ENCODE results near the gene OIT3.
"Not testable (repeated sequence)": the region's sequence is repeated elsewhere in the genome, so short reads cannot be mapped to it uniquely, and the experiment has no call there.

Gene OIT3

GRCh38 chr10:72917803-72918332 is 24.3 kb downstream of the OIT3 start:
- peaks cover 21% of the 10 kb centered on the region for H3K27me3 Mint-ChIP-seq

DNA sequence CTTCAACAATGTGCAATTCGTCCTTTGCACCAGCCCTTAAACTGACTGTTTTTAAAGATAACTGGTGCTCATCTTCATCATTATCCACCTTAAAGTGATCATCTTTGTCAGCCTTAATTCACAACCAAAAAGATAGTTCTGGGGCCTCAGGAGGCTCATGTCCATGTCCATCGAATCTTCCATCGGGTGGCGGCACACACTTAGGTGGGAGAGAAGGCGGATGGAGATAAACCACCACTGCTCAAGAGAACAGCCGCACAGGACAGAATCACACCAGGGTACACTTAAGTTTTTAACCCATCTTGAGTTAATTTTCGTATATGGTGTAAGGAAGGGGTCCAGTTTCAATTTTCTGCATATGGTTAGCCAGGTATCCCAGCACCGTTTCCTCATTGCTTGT is 24.8 kb downstream of the OIT3 start:
- Mint-ChIP-seq H3K27me3 (peaks cover 21% of the 10 kb centered on the region), H3K36me3 (ENCODE audit: low read depth) (peaks cover 3% of the 10 kb centered on the region), H3K4me1 (ENCODE audit: low read depth) (no peaks in the 10 kb centered on the region), H3K4me3 (no peak overlapping the region), H3K27ac (no peak overlapping the region), H3K9me3 (peaks cover 18% of the 10 kb centered on the region)
- DNase-seq, result no peak

More at GRCh38 chr10:72917803-72918332, 24.3 kb downstream of the OIT3 start:
- DNase-seq; H3K27ac Mint-ChIP-seq; H3K4me3 Mint-ChIP-seq; H3K4me1 Mint-ChIP-seq (ENCODE audit: low read depth); H3K36me3 Mint-ChIP-seq (ENCODE audit: low read depth): not testable (repeated sequence)
- H3K9me3 Mint-ChIP-seq, result peaks cover 18% of the 10 kb centered on the region

DNA sequence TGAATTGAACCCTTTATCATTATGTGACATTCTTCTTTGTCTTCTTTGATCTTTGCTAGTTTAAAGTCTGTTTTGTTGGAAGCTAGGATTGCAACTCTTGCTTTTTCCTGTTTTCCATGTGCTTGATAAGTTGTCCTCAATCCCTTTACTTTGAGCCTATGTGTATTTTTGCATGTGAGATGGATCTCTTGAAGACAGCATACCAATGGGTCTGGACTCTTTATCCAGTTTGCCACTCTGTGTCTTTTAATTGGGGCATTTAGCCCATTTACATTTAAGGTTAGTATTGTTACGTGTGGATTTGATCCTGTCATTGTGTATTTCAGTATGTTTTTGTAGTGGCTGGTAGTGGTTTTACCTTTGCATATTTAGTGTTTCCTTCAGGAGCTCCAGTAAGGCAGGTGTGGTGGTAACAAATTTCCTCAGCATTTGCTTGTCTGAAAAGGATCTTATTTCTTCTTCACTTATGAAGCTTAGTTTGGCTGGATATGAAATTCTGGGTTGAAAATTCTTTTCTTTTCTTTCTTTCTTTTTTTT is 27.7 kb downstream of the OIT3 start:
- DNase-seq; H3K4me1 Mint-ChIP-seq (ENCODE audit: low read depth); H3K4me3 Mint-ChIP-seq; H3K27ac Mint-ChIP-seq; H3K36me3 Mint-ChIP-seq (ENCODE audit: low read depth): not testable (repeated sequence)
- H3K9me3 Mint-ChIP-seq, result peaks cover 18% of the 10 kb centered on the region
- H3K27me3 Mint-ChIP-seq, result peaks cover 28% of the 10 kb centered on the region

GRCh38 chr10:72924351-72924750 is 30.8 kb downstream of the OIT3 start:
- Mint-ChIP-seq H3K27me3 (peaks cover 28% of the 10 kb centered on the region), H3K9me3 (peaks cover 18% of the 10 kb centered on the region), H3K4me1 (ENCODE audit: low read depth) (no peaks in the 10 kb centered on the region), H3K36me3 (ENCODE audit: low read depth) (peaks cover 3% of the 10 kb centered on the region), H3K4me3 (no peak overlapping the region), H3K27ac (no peak overlapping the region)
- no peak for DNase-seq

DNA sequence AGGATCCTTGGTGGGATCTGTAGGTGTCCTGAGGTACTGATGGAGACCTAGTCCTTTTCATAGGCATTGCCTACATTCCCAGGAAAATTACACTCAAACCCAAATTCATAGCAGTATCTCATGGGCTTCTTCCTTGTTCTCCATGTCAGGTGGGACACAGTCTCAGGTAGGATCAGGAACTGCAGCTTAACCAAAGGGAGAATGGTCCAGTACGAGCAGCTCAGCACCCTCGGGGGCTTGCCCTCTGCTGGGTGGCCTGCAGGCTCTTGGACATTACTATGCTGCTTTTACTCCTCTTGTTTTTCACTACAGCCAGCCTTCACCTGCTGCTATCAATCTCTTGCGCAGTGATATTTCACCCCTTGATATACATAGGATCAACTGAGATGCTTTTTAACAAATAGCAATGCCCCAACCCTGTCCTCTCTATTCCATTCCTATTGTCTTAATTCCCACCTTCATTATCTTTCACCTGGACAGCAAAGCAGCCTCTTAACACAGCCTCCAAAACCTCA is 32.5 kb downstream of the OIT3 start:
- H3K27ac Mint-ChIP-seq, result no peak overlapping the region
- H3K36me3 Mint-ChIP-seq (ENCODE audit: low read depth), result peaks cover 3% of the 10 kb centered on the region
- peaks cover 10% of the 10 kb centered on the region for H3K9me3 Mint-ChIP-seq
- no peaks in the 10 kb centered on the region for H3K4me1 Mint-ChIP-seq (ENCODE audit: low read depth)
- peaks cover 16% of the 10 kb centered on the region for H3K27me3 Mint-ChIP-seq
- H3K4me3 Mint-ChIP-seq, result no peak overlapping the region
- no peak for DNase-seq

GRCh38 chr10:72927485-72927884 is 33.9 kb downstream of the OIT3 start:
- Mint-ChIP-seq H3K36me3 (ENCODE audit: low read depth) (no peaks in the 10 kb centered on the region), H3K27me3 (peaks cover 7% of the 10 kb centered on the region), H3K9me3 (peaks cover under 1% of the 10 kb centered on the region), H3K4me3 (no peak overlapping the region), H3K4me1 (ENCODE audit: low read depth) (no peaks in the 10 kb centered on the region), H3K27ac (no peak overlapping the region)
- no peak for DNase-seq

- no peaks in the 10 kb centered on the region for H3K36me3 Mint-ChIP-seq (ENCODE audit: low read depth)
- H3K4me3 Mint-ChIP-seq, result no peak overlapping the region
- DNase-seq, result no peak
- H3K27me3 Mint-ChIP-seq, result peaks cover 6% of the 10 kb centered on the region
- no peaks in the 10 kb centered on the region for H3K9me3 Mint-ChIP-seq
- no peak overlapping the region for H3K27ac Mint-ChIP-seq
- H3K4me1 Mint-ChIP-seq (ENCODE audit: low read depth), result no peaks in the 10 kb centered on the region
Measured at GRCh38 chr10:72928798-72929197, 35.3 kb downstream of the OIT3 start.

- Mint-ChIP-seq H3K27me3 (no peaks in the 10 kb centered on the region), H3K4me1 (ENCODE audit: low read depth) (no peaks in the 10 kb centered on the region), H3K36me3 (ENCODE audit: low read depth) (no peaks in the 10 kb centered on the region), H3K9me3 (no peaks in the 10 kb centered on the region), H3K27ac (no peak overlapping the region), H3K4me3 (no peak overlapping the region)
- DNase-seq, result no peak
Measured at GRCh38 chr10:72930276-72930675, 36.7 kb downstream of the OIT3 start.

- Mint-ChIP-seq H3K27ac (no peak overlapping the region), H3K36me3 (ENCODE audit: low read depth) (no peaks in the 10 kb centered on the region), H3K4me1 (ENCODE audit: low read depth) (no peaks in the 10 kb centered on the region), H3K9me3 (no peaks in the 10 kb centered on the region), H3K27me3 (peaks cover 5% of the 10 kb centered on the region), H3K4me3 (no peak overlapping the region)
- no peak for DNase-seq
Measured at GRCh38 chr10:72932259-72933015, 38.9 kb downstream of the OIT3 start.

DNA sequence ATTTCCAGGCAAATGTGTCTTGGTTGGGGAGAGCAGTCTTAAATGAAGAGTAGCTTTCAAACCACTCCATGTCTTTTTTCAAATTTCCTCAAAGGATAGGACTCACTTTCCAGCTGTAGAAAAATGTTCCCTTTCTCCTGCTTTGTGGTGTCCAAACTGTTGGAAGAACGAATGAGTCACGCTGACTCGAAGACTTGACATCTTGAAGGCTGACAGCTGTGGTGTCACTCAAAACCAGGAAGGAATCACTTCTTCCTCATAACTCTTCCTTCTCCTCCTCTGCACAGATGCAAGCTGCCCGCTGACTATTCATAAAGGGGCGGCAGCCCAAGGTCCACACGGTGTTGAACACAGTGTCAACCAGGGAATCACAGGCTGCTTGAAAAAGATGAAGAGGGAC is 41.8 kb downstream of the OIT3 start:
- H3K4me3 Mint-ChIP-seq, result no peak overlapping the region
- H3K27me3 Mint-ChIP-seq, result peaks cover 5% of the 10 kb centered on the region
- no peak for DNase-seq
- H3K9me3 Mint-ChIP-seq, result no peaks in the 10 kb centered on the region
- H3K4me1 Mint-ChIP-seq (ENCODE audit: low read depth), result no peaks in the 10 kb centered on the region
- H3K36me3 Mint-ChIP-seq (ENCODE audit: low read depth), result no peaks in the 10 kb centered on the region
- no peak overlapping the region for H3K27ac Mint-ChIP-seq

GRCh38 chr10:72943498-72944234 is 50.1 kb downstream of the OIT3 start:
- H3K4me3 Mint-ChIP-seq, result no peak overlapping the region
- DNase-seq, result no peak
- H3K27me3 Mint-ChIP-seq, result peaks cover 27% of the 10 kb centered on the region
- H3K9me3 Mint-ChIP-seq, result no peaks in the 10 kb centered on the region
- no peak overlapping the region for H3K27ac Mint-ChIP-seq
- no peaks in the 10 kb centered on the region for H3K36me3 Mint-ChIP-seq (ENCODE audit: low read depth)
- peaks cover 13% of the 10 kb centered on the region for H3K4me1 Mint-ChIP-seq (ENCODE audit: low read depth)

- Mint-ChIP-seq H3K36me3 (ENCODE audit: low read depth) (no peaks in the 10 kb centered on the region), H3K27me3 (peaks cover 30% of the 10 kb centered on the region)
Measured at GRCh38 chr10:72946963-72947362, 53.4 kb downstream of the OIT3 start.

DNA sequence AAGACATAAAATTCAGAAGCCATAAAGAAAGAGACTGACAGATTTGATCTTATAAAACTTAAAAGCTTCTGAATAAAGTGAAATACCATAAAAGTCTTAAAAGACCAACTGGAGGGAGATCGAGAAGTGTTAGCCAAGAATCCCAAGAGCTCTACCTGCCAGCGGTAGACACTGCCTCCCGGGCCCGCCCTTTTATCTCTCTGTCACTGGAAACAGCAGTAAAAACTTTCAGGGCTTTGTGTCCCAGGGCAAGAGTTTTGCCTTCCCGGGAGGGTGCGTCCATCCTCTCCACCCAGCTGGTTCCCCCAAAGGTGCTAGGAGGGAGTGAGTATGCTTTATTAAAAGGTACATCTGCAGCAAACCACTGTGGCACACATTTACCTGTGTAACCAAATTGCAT is 55.2 kb downstream of the OIT3 start:
- no peak for DNase-seq
- H3K27me3 Mint-ChIP-seq, result peaks cover 26% of the 10 kb centered on the region
- H3K4me1 Mint-ChIP-seq (ENCODE audit: low read depth), result no peaks in the 10 kb centered on the region
- H3K4me3 Mint-ChIP-seq, result no peak overlapping the region
- no peaks in the 10 kb centered on the region for H3K9me3 Mint-ChIP-seq
- no peak overlapping the region for H3K27ac Mint-ChIP-seq
- H3K36me3 Mint-ChIP-seq (ENCODE audit: low read depth), result no peaks in the 10 kb centered on the region

More at GRCh38 chr10:72946963-72947362, 53.4 kb downstream of the OIT3 start:
- Mint-ChIP-seq H3K27ac (no peak overlapping the region), H3K4me1 (ENCODE audit: low read depth) (peaks cover 5% of the 10 kb centered on the region), H3K4me3 (no peak overlapping the region), H3K9me3 (no peaks in the 10 kb centered on the region)
- DNase-seq, result no peak

DNA sequence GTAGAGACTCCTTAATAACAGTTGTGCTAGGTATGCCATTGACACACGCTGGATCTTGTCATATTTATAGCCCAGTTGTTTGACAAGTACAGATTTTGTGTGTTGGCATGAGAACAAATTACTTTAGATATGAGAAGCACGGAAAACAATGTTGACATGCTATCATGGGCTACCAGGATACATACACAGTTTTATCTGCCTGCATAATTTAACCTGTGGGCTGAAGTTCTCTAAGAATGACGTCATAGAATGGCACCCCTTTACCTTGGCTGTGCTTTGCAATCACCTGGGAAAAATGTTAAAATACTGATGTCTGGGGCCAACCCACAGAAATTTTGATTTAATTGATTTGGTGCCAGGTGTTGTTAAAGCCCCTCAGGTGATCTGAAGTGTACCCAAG is 58.2 kb downstream of the OIT3 start:
- DNase-seq, result no peak
- H3K27ac Mint-ChIP-seq, result no peak overlapping the region
- peaks cover 23% of the 10 kb centered on the region for H3K27me3 Mint-ChIP-seq
- H3K4me3 Mint-ChIP-seq, result no peak overlapping the region
- no peaks in the 10 kb centered on the region for H3K4me1 Mint-ChIP-seq (ENCODE audit: low read depth)
- no peaks in the 10 kb centered on the region for H3K9me3 Mint-ChIP-seq
- no peaks in the 10 kb centered on the region for H3K36me3 Mint-ChIP-seq (ENCODE audit: low read depth)

DNA sequence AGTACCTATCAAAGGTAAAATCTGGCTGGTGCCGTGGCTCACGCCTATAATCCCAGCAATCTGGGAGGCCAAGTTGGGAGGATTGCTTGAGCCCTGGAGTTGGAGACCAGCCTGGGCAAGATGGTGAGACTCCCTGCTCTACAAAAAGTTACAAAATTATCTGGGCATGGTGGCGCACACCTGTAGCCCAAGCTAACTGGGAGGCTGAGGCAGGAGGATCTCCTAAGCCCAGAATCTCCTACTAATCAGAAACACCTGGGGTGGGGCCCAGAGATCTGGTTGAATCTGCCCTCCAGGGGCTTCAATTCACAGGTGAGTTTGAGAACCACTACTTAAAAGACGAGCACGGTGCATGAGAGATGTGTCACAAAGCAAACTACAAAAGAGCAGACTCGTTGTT is 58.6 kb downstream of the OIT3 start:
- Mint-ChIP-seq H3K4me3 (no peak overlapping the region), H3K36me3 (ENCODE audit: low read depth) (no peaks in the 10 kb centered on the region), H3K9me3 (no peaks in the 10 kb centered on the region), H3K27ac (no peak overlapping the region), H3K27me3 (peaks cover 23% of the 10 kb centered on the region), H3K4me1 (ENCODE audit: low read depth) (no peaks in the 10 kb centered on the region)
- DNase-seq, result no peak

All from activated T-cell treated with anti-CD3 and anti-CD28 coated beads, Interleukin-2, amount 50 U/mL, for 24 hours (primary cell).